Stimulated activated CD4-positive, alpha-beta T cell treated with anti-CD3 and anti-CD28 coated beads, Interleukin-1b, Interleukin-23, amount 100 ng/mL, for 1 hour (primary cell): ENCODE measurements around the gene BIRC6.

Experiments
- DNase-seq, 2 donors: peaks; one replicate each; pipeline ENCODE4 v3.0.0-alpha.2; 2020; ENCODE audit warnings: low read depth in 2 of 2

The BIRC6 gene

GRCh38 chr2:32376756-32377155, 19.9 kb downstream of the BIRC6 start:
- no peak for DNase-seq

GRCh38 chr2:32377928-32378327, 21.1 kb downstream of the BIRC6 start:
- no peak for DNase-seq

- DNase-seq = no peak
Measured at GRCh38 chr2:32379352-32379751, 22.5 kb downstream of the BIRC6 start.

GRCh38 chr2:32383858-32384257, 27.0 kb downstream of the BIRC6 start:
- DNase-seq = no peak

- no peak for DNase-seq
Measured at GRCh38 chr2:32384529-32384928, 27.7 kb downstream of the BIRC6 start.

- no peak for DNase-seq
Measured at GRCh38 chr2:32386739-32387138, 29.9 kb downstream of the BIRC6 start.

GRCh38 chr2:32399221-32399620, 42.4 kb downstream of the BIRC6 start:
- no peak for DNase-seq

GRCh38 chr2:32402091-32402490, 45.3 kb downstream of the BIRC6 start:
- no peak for DNase-seq

GRCh38 chr2:32403782-32404181, 47.0 kb downstream of the BIRC6 start:
- no peak for DNase-seq

- DNase-seq = no peak
Measured at GRCh38 chr2:32404691-32405090, 47.9 kb downstream of the BIRC6 start.

GRCh38 chr2:32416519-32416918, 59.7 kb downstream of the BIRC6 start:
- no peak for DNase-seq

- DNase-seq = no peak
Measured at GRCh38 chr2:32417659-32418058, 60.8 kb downstream of the BIRC6 start.

GRCh38 chr2:32418778-32419177, 62.0 kb downstream of the BIRC6 start:
- no peak for DNase-seq

GRCh38 chr2:32422133-32422532, 65.3 kb downstream of the BIRC6 start:
- no peak for DNase-seq

GRCh38 chr2:32423536-32423935, 66.7 kb downstream of the BIRC6 start:
- DNase-seq = no peak

GRCh38 chr2:32424739-32425138, 67.9 kb downstream of the BIRC6 start:
- no peak for DNase-seq

GRCh38 chr2:32425719-32426141, 68.9 kb downstream of the BIRC6 start:
- no peak for DNase-seq

GRCh38 chr2:32427672-32428610, 71.1 kb downstream of the BIRC6 start:
- DNase-seq = no peak

GRCh38 chr2:32430804-32431203, 74.0 kb downstream of the BIRC6 start:
- no peak for DNase-seq

GRCh38 chr2:32436150-32436549, 79.3 kb downstream of the BIRC6 start:
- no peak for DNase-seq

GRCh38 chr2:32442020-32442467, 85.2 kb downstream of the BIRC6 start:
- no peak for DNase-seq

- no peak for DNase-seq
Measured at GRCh38 chr2:32446369-32446768, 89.5 kb downstream of the BIRC6 start.

GRCh38 chr2:32450851-32451250, 94.0 kb downstream of the BIRC6 start:
- DNase-seq = no peak
